Mucosa of descending colon (tissue), 3 donors: Measurements from ENCODE around the gene KISS1R. TPM values are rescaled to one million over a fixed set of nuclear protein-coding genes. Genes with fewer than 3 reads are reported as not detected.
A peak's percentile ranks its signal among the peaks of the same experiment; 100 is the strongest.

Experiments
- ATAC-seq: fragments of 200-7000 bp; cut with Tn5 transposase; one replicate; pipeline ENCODE4 v1.9.1; 2020; ENCODE audit warnings: mild to moderate bottlenecking, moderate library complexity
- DNase-seq, 3 donors: peaks; one replicate each; pipeline ENCODE4 v3.0.0-alpha.2; 2020
- H3K36me3 ChIP-seq: fragments of 200-600 bp; one replicate; pipeline ENCODE4 v1.8.0; 2021; ENCODE audit warnings: low read depth, mild to moderate bottlenecking
- H3K4me1 ChIP-seq: fragments of 200-600 bp; one replicate; pipeline ENCODE4 v1.8.0; 2021; ENCODE audit warnings: low read depth, mild to moderate bottlenecking
- H3K4me3 ChIP-seq: fragments of 200-600 bp; one replicate; pipeline ENCODE4 v1.8.0; 2021; ENCODE audit warnings: mild to moderate bottlenecking
- H3K9me3 ChIP-seq: fragments of 200-600 bp; one replicate; pipeline ENCODE4 v1.8.0; 2021; ENCODE audit warnings: mild to moderate bottlenecking
- intact Hi-C, 2 donors: fragments of 100-400 bp; cut with DNase I in 1 of 2; cut with micrococcal nuclease in 1 of 2; formaldehyde crosslinking; loops; one replicate each; pipeline versions ENCODE4 v1.11.0 to v1.11.1; 2022; cut with DNase I, micrococcal nuclease
- total RNA-seq, 3 donors: library from RNA; stranded (reverse); fragmentation: NEBNext Ultra II Directional in 2 of 3; extraction: Animal tissue kit (Norgen Biotek cat#: 25700) in 2 of 3; gene quantifications; one replicate each; pipeline versions ENCODE4 v1.2.1 to v1.2.4, GENCODE V29; 2021 to 2023
- TF ChIP-seq, protein P1 (sequence below): fragments of 200-600 bp; IDR thresholded peaks from one replicate; pipeline ENCODE4 v1.8.0; 2022; ENCODE audit warnings: antibody characterized with exemption, mild to moderate bottlenecking
- donor health status: DM: no; HTN: no; CAD: no; lungs with moderate emphysema.
- donor health status: DM: no; HTN: no; CAD: no.
- donor health status: DM: no; HTN: yes; CAD: no.

The KISS1R gene
- total RNA-seq, 3 donors from 2014 or later, result not detected

DNA sequence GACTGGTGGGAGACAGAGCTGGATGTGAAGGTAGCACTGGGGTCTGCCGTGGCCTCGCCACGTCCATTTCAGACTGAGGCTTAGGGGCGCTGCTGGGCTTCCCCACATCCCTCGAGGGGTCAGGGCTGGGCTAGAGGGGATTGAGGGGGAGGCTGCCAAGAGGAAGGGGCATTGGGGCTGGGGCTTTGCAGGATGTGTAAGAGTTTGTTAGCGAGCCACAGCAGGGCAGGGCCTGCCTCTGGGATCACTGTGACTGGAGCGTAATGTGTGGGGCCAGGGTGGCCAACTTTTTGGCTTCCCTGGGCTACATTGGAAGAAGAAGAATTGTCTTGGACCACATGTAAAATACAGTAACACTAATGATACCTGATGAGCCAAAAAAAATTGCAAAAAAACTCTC lies 22.8 kb downstream of the KISS1R start:
- no peak for ATAC-seq

DNA sequence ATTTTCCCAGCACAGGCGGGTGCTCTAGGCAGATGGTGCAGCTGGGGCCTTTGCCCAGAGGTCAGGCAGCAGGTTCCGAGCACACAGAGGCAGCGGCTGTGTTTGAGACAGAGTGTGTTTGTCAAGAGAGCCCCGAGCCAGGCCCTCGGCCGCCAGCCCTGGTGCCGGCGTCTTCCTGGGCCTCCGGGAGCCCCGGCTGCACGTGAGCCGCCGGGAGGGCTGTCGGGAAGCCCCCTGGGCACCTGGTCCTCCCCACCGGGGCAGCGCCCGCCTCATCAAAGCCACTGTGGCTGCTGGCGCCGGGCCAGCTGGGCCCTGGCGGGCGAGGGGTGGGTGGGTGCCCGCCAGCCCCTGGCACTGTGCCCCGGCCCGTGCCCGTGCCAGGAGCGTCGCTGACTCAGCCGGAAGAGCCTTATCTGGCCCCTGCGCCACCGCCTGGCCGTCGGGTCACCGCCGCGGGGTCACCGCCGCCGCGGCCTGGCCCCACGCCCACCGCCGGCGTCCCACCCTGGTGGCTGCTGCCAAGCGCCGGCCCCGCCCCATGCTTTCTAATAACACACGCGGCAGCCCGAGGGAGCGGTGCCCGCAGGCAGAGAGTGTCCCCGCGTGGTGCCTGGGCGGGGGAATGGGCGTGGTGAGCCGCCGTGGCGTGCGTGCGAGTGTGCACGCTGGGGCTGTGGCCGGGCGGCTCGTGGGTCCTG lies 23.6 kb downstream of the KISS1R start:
- Histone ChIP-seq H3K4me1 (peaks cover 24% of the 10 kb centered on the region), H3K4me3 (no peak overlapping the region), H3K36me3 (no peaks in the 10 kb centered on the region), H3K9me3 (no peaks in the 10 kb centered on the region)
- DNase-seq (peak; percentile 83 to 88 (median 86)), ATAC-seq (peak; percentile 88)
- intact Hi-C loops, result no loop called here
- TF ChIP-seq, protein P1, sequence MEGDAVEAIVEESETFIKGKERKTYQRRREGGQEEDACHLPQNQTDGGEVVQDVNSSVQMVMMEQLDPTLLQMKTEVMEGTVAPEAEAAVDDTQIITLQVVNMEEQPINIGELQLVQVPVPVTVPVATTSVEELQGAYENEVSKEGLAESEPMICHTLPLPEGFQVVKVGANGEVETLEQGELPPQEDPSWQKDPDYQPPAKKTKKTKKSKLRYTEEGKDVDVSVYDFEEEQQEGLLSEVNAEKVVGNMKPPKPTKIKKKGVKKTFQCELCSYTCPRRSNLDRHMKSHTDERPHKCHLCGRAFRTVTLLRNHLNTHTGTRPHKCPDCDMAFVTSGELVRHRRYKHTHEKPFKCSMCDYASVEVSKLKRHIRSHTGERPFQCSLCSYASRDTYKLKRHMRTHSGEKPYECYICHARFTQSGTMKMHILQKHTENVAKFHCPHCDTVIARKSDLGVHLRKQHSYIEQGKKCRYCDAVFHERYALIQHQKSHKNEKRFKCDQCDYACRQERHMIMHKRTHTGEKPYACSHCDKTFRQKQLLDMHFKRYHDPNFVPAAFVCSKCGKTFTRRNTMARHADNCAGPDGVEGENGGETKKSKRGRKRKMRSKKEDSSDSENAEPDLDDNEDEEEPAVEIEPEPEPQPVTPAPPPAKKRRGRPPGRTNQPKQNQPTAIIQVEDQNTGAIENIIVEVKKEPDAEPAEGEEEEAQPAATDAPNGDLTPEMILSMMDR, result no peak

More for the DNA sequence above, 22.8 kb downstream of the KISS1R start:
- H3K36me3 ChIP-seq, result no peaks in the 10 kb centered on the region
- DNase-seq, result no peak
- no peak overlapping the region for H3K4me3 ChIP-seq
- intact Hi-C loops, result no loop called here
- peaks cover 26% of the 10 kb centered on the region for H3K4me1 ChIP-seq
- no peaks in the 10 kb centered on the region for H3K9me3 ChIP-seq
- TF ChIP-seq, protein P1, result no peak

DNA sequence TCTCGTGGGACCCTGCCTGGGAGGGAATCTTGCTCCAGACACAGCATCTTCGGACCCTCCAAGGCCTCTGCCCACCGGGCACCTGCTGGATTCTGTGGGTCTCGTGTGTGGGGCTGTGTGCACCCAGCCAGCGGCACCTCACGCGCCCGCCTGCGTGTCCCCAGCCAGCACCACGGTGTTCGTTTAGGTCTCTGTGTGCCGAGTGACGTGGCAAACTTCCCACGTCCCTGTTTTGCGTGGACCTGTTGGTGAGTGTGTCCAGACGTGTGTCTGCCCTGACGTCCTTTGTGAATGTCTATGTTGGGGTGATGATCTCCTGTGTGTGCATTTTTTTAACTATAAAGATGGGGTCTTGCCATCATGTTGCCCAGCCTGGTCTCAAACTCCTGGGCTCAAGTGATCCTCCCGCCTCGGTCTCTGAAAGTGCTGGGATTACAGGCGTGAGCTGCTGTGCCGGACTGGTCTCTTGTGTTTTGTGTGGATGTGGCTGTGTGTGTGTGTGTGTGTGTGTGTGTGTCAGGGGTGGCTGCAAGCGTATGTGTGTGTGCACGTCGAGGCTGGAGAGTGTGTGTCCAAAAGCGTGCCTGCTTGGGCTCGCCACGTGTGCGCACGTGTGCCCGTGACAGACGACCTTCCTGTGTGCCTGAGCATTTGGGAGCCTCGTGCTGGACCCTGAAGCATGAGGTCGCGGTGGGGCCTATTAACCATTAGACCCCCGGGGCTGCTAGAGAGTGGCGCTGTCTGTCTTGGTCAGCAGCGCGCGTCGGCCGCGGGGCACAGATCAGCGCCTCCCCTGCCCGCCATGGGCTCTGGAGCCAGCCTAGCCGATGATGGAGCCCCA lies 24.4 kb downstream of the KISS1R start:
- no peak overlapping the region for H3K4me3 ChIP-seq
- H3K36me3 ChIP-seq, result no peaks in the 10 kb centered on the region
- ATAC-seq, result no peak
- peaks cover 24% of the 10 kb centered on the region for H3K4me1 ChIP-seq
- intact Hi-C loops, result no loop called here
- DNase-seq, result no peak
- TF ChIP-seq, protein P1, result no peak
- no peaks in the 10 kb centered on the region for H3K9me3 ChIP-seq

DNA sequence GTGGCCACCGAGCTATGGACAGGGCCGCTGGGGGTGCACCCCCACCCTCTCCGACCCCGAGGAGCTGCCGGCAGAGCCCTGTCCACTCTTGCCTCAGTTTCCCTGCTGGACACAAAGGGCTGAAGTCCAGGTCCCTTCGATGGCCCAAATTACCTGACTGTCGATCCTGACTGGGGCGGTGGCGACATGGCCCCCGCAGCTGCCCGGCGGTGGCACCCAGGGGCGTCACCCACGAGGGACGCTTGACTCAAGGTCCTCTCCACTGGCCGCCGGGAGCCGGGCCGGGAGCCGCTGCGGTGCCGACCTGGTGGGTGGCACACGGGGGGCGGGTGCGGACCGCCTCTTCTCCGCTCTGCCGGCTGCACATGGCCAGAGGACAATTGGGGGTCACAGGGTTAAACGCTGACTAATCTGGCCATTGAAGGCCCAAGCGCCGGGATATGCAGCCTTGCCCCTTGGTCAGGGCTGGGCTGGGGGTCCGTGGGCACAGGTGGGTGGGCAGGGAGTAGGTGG lies 25.1 kb downstream of the KISS1R start:
- H3K36me3 ChIP-seq, result no peaks in the 10 kb centered on the region
- H3K4me1 ChIP-seq, result peaks cover 24% of the 10 kb centered on the region
- no peaks in the 10 kb centered on the region for H3K9me3 ChIP-seq
- DNase-seq (peak in 1 of 3 donors; percentile 52), ATAC-seq (no peak)
- H3K4me3 ChIP-seq, result no peak overlapping the region
- TF ChIP-seq, protein P1, result no peak
- intact Hi-C loops, result no loop called here

GRCh38 chr19:943551-944170 lies 26.5 kb downstream of the KISS1R start:
- TF ChIP-seq, protein P1, result no peak
- H3K36me3 ChIP-seq, result no peaks in the 10 kb centered on the region
- H3K4me1 ChIP-seq, result peaks cover 24% of the 10 kb centered on the region
- intact Hi-C loops, result no loop called here
- DNase-seq (peak in 1 of 3 donors; percentile 52), ATAC-seq (no peak)
- H3K4me3 ChIP-seq, result no peak overlapping the region
- H3K9me3 ChIP-seq, result no peaks in the 10 kb centered on the region
